ENCODE measurements around the gene ARNT2.

DNA sequence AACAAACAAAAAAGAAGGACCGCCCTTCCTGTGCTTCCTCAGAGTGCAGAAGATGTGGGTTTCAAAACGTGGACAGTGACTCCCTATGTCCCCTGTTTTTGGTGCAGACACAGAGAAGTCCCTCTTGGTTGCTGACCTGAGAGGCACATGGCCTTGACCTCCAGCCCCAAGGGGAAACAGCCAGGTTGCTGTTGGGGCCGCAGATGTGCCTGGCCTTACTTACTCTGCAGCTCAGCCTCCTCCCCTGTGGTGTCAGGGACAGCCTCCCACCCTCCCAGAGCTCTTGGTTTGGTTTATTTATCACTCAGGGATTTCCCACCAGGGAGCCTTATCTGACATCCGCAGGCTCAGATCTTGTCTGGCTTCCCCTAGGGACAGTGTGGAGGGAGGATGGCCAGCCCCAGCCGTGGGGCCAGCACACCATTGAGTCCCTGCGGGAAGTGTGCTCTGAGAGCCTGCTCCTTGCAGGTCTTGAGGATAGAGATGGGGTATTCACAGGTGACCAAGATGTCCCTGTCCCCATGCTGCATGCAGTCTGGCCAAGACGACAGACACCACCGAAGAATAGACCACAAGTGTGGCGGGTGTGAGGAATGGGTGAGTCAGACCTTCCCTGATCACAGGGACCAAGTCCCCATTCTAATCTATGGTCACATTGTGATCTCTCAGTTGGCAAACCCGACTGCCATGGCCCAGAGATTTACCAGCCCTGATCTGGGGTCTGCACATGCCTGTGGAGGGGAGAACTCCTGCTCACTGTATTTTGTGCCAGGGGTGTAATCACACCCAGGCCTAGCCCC is 156.6 kb downstream of the ARNT2 start:
- TF ChIP-seq, protein P1, sequence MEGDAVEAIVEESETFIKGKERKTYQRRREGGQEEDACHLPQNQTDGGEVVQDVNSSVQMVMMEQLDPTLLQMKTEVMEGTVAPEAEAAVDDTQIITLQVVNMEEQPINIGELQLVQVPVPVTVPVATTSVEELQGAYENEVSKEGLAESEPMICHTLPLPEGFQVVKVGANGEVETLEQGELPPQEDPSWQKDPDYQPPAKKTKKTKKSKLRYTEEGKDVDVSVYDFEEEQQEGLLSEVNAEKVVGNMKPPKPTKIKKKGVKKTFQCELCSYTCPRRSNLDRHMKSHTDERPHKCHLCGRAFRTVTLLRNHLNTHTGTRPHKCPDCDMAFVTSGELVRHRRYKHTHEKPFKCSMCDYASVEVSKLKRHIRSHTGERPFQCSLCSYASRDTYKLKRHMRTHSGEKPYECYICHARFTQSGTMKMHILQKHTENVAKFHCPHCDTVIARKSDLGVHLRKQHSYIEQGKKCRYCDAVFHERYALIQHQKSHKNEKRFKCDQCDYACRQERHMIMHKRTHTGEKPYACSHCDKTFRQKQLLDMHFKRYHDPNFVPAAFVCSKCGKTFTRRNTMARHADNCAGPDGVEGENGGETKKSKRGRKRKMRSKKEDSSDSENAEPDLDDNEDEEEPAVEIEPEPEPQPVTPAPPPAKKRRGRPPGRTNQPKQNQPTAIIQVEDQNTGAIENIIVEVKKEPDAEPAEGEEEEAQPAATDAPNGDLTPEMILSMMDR (IDR thresholded peaks at IDR 0.05; ENCODE audit: low read length), result no peak
- TF ChIP-seq EZH2phosphoT487 (IDR thresholded peaks at IDR 0.05; ENCODE audit: low read length), result no peak
- no peak for TF ChIP-seq EZH2 (optimal IDR thresholded peaks at IDR 0.05; ENCODE audit: low read depth, low read length)
